ENCODE data around the gene LRIT1. TPM values are rescaled to one million over a fixed set of nuclear protein-coding genes. Genes with fewer than 3 reads are reported as not detected.

The LRIT1 gene
- total RNA-seq, 4 donors from 2014 or later, result 0.19 to 0.34 TPM; not detected in 2

GRCh38 chr10:84238909-84239308 lies 2.4 kb downstream of the LRIT1 start:
- 56 to 85% methylated on average over 3 of the region's 3 CpGs for WGBS, 2 donors
- Histone ChIP-seq H3K4me3 (no peak overlapping the region), H3K9me3 (no peaks in the 10 kb centered on the region), H3K4me1 (no peaks in the 10 kb centered on the region), H3K27ac (no peak overlapping the region), H3K27me3 (peaks cover 0 to 40% (median 0%) of the 10 kb centered on the region in 4 donors), H3K36me3 (no peaks in the 10 kb centered on the region)
- TF ChIP-seq CTCF (IDR thresholded peaks at IDR 0.05), result no peak
- TF ChIP-seq POLR2A (IDR thresholded peaks at IDR 0.05), result no peak
- no peak for DNase-seq
- intact Hi-C loops (cut with DNase I), result no loop called here

- Histone ChIP-seq H3K36me3 (no peaks in the 10 kb centered on the region), H3K4me1 (no peaks in the 10 kb centered on the region), H3K27me3 (peaks cover 0 to 43% (median 0%) of the 10 kb centered on the region in 4 donors), H3K4me3 (no peak overlapping the region), H3K27ac (no peak overlapping the region), H3K9me3 (no peaks in the 10 kb centered on the region)
- TF ChIP-seq POLR2A (IDR thresholded peaks at IDR 0.05) (no peak), CTCF (IDR thresholded peaks at IDR 0.05) (no peak)
- DNase-seq, result no peak
- intact Hi-C loops (cut with DNase I), result no loop called here
- WGBS, 2 donors, result 74% methylated on average over 12 to 17 of the region's 52 CpGs
Observed at GRCh38 chr10:84237199-84238051, 3.9 kb downstream of the LRIT1 start.

DNA sequence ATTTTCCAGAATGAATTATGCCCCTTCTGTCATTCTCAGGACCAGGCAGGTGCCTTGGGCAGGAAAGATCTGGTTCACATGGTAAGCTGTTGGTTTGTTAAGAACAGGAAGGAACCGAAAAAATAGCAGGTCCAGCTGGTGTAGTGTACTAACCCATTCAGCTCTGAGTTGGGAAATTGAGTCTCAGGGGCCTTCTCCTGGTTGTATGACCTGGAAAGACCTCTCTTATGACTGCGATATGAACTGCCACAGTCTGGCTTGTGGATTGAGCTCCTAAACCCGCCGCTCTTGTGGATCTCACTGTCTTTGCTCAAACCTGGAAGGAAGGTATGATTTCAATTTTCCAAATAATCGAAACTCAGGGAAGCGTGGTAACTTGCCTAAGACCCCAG lies 4.5 kb downstream of the LRIT1 start:
- no peaks in the 10 kb centered on the region for H3K36me3 ChIP-seq
- intact Hi-C loops (cut with DNase I), result no loop called here
- no peaks in the 10 kb centered on the region for H3K9me3 ChIP-seq
- TF ChIP-seq CTCF (IDR thresholded peaks at IDR 0.05) (no peak), POLR2A (IDR thresholded peaks at IDR 0.05) (no peak)
- WGBS, 2 donors, result 58 to 78% methylated on average over 3 to 4 of the region's 6 CpGs
- peaks cover 0 to 47% (median 0%) of the 10 kb centered on the region in 4 donors for H3K27me3 ChIP-seq
- H3K27ac ChIP-seq, result no peak overlapping the region
- H3K4me3 ChIP-seq, result no peak overlapping the region
- H3K4me1 ChIP-seq, result no peaks in the 10 kb centered on the region
- DNase-seq, result no peak

GRCh38 chr10:84235096-84235495 lies 6.2 kb downstream of the LRIT1 start:
- DNase-seq, result no peak
- no peak overlapping the region for H3K27ac ChIP-seq
- WGBS, 2 donors, result 68 to 71% methylated on average over 4 of the region's 4 CpGs
- TF ChIP-seq POLR2A (IDR thresholded peaks at IDR 0.05) (no peak), CTCF (IDR thresholded peaks at IDR 0.05) (no peak)
- H3K4me3 ChIP-seq, result no peak overlapping the region
- no peaks in the 10 kb centered on the region for H3K9me3 ChIP-seq
- H3K27me3 ChIP-seq, result peaks cover 0 to 47% (median 0%) of the 10 kb centered on the region in 4 donors
- H3K4me1 ChIP-seq, result no peaks in the 10 kb centered on the region
- intact Hi-C loops (cut with DNase I), result no loop called here
- no peaks in the 10 kb centered on the region for H3K36me3 ChIP-seq

DNA sequence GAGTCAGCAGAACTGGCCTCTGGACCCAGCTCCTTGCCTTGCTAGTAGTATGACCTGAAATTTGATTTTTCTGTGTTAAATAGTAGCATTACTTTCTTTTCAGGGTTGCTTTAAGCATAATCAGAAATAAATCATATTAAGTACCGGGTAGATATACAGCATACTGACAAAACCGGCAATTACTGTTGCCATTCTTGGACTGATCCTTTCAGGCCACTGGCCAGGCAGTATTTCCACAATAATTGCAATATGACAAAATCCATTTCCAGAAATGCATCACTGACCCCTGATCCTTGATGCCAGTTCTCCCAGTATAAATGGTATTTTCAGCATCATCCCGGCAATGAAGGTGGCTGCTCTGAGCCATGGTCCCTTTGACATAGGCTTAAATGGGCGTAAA lies 6.9 kb downstream of the LRIT1 start:
- Histone ChIP-seq H3K36me3 (no peaks in the 10 kb centered on the region), H3K9me3 (no peaks in the 10 kb centered on the region), H3K27ac (no peak overlapping the region), H3K4me3 (no peak overlapping the region), H3K4me1 (no peaks in the 10 kb centered on the region), H3K27me3 (peaks cover 0 to 42% (median 0%) of the 10 kb centered on the region in 4 donors)
- TF ChIP-seq POLR2A (IDR thresholded peaks at IDR 0.05), result no peak
- no peak for TF ChIP-seq CTCF (IDR thresholded peaks at IDR 0.05)
- intact Hi-C loops (cut with DNase I), result no loop called here
- no peak for DNase-seq
- WGBS, 2 donors, result 76 to 77% methylated on average over 4 of the region's 4 CpGs
